Measurements from ENCODE around the gene ANXA10.

ANXA10 gene

GRCh38 chr4:168059251-168059650, 33.1 kb upstream of the ANXA10 start:
- TF ChIP-seq MYC (IDR thresholded peaks at IDR 0.05; ENCODE audit: low read depth, low read length) (no peak), CTCF (IDR thresholded peaks at IDR 0.05; ENCODE audit: low read depth, low read length) (no peak), POLR2A (IDR thresholded peaks at IDR 0.05; ENCODE audit: extremely low read depth, insufficient read length) (no peak), MAX (IDR thresholded peaks at IDR 0.05; ENCODE audit: low read depth, low read length) (no peak)
- DNase-seq (ENCODE audit: low read depth) = no peak
- H3K4me3 ChIP-seq (ENCODE audit: low read depth, low read length) = no peak overlapping the region

GRCh38 chr4:168063031-168063430, 29.3 kb upstream of the ANXA10 start:
- no peak overlapping the region for H3K4me3 ChIP-seq (ENCODE audit: low read depth, low read length)
- TF ChIP-seq POLR2A (IDR thresholded peaks at IDR 0.05; ENCODE audit: extremely low read depth, insufficient read length) (no peak), CTCF (IDR thresholded peaks at IDR 0.05; ENCODE audit: low read depth, low read length) (no peak)
- DNase-seq (ENCODE audit: low read depth) = no peak

- TF ChIP-seq MYC (IDR thresholded peaks at IDR 0.05; ENCODE audit: low read depth, low read length) (no peak), CTCF (IDR thresholded peaks at IDR 0.05; ENCODE audit: low read depth, low read length) (no peak), MAX (IDR thresholded peaks at IDR 0.05; ENCODE audit: low read depth, low read length) (no peak), POLR2A (IDR thresholded peaks at IDR 0.05; ENCODE audit: extremely low read depth, insufficient read length) (no peak)
- no peak overlapping the region for H3K4me3 ChIP-seq (ENCODE audit: low read depth, low read length)
- no peak for DNase-seq (ENCODE audit: low read depth)
These were observed 21.4 kb upstream of the ANXA10 start for GRCh38 chr4:168070903-168071302.

GRCh38 chr4:168071304-168071703, 21.0 kb upstream of the ANXA10 start:
- TF ChIP-seq POLR2A (IDR thresholded peaks at IDR 0.05; ENCODE audit: extremely low read depth, insufficient read length) (no peak), MYC (IDR thresholded peaks at IDR 0.05; ENCODE audit: low read depth, low read length) (no peak), MAX (IDR thresholded peaks at IDR 0.05; ENCODE audit: low read depth, low read length) (no peak), CTCF (IDR thresholded peaks at IDR 0.05; ENCODE audit: low read depth, low read length) (no peak)
- DNase-seq (ENCODE audit: low read depth) = no peak
- H3K4me3 ChIP-seq (ENCODE audit: low read depth, low read length) = no peak overlapping the region

GRCh38 chr4:168074861-168075260, 17.5 kb upstream of the ANXA10 start:
- no peak for TF ChIP-seq MAX (IDR thresholded peaks at IDR 0.05; ENCODE audit: low read depth, low read length)
- TF ChIP-seq CTCF (IDR thresholded peaks at IDR 0.05; ENCODE audit: low read depth, low read length) = no peak
- TF ChIP-seq MYC (IDR thresholded peaks at IDR 0.05; ENCODE audit: low read depth, low read length) = no peak
- no peak for DNase-seq (ENCODE audit: low read depth)
- H3K4me3 ChIP-seq (ENCODE audit: low read depth, low read length) = no peak overlapping the region

- no peak overlapping the region for H3K4me3 ChIP-seq (ENCODE audit: low read depth, low read length)
- peak; percentile 62 for DNase-seq (ENCODE audit: low read depth)
- no peak for TF ChIP-seq POLR2A (IDR thresholded peaks at IDR 0.05; ENCODE audit: extremely low read depth, insufficient read length)
- TF ChIP-seq MYC (IDR thresholded peaks at IDR 0.05; ENCODE audit: low read depth, low read length) = no peak
- TF ChIP-seq CTCF (IDR thresholded peaks at IDR 0.05; ENCODE audit: low read depth, low read length) = peak; percentile 86
- TF ChIP-seq MAX (IDR thresholded peaks at IDR 0.05; ENCODE audit: low read depth, low read length) = peak; percentile 51; the same call in 1 of the 2 replicates
These were observed 15.2 kb upstream of the ANXA10 start for GRCh38 chr4:168076989-168077725.

Data from NB4 (cell line).